ENCODE measurements around the gene SLC25A42.
"Not testable (repeated sequence)": the region's sequence is repeated elsewhere in the genome, so short reads cannot be mapped to it uniquely, and the experiment has no call there.

The SLC25A42 gene

GRCh38 chr19:19068659-19069654, 5.2 kb downstream of the SLC25A42 start:
- DNase-seq (ENCODE audit: low read depth in 2 of 2, low spot score in 1 of 2): no peak

GRCh38 chr19:19071897-19072296, 8.1 kb downstream of the SLC25A42 start:
- DNase-seq (ENCODE audit: low read depth in 2 of 2, low spot score in 1 of 2): no peak

- DNase-seq (ENCODE audit: low read depth in 2 of 2, low spot score in 1 of 2): no peak
Measured at GRCh38 chr19:19074196-19074882, 10.5 kb downstream of the SLC25A42 start.

GRCh38 chr19:19075126-19075525, 11.3 kb downstream of the SLC25A42 start:
- DNase-seq (ENCODE audit: low read depth in 2 of 2, low spot score in 1 of 2): no peak

- DNase-seq (ENCODE audit: low read depth in 2 of 2, low spot score in 1 of 2): no peak
Measured at GRCh38 chr19:19076476-19076875, 12.7 kb downstream of the SLC25A42 start.

- no peak for DNase-seq (ENCODE audit: low read depth in 2 of 2, low spot score in 1 of 2)
Measured at GRCh38 chr19:19077103-19077502, 13.3 kb downstream of the SLC25A42 start.

GRCh38 chr19:19078801-19079200, 15.0 kb downstream of the SLC25A42 start:
- DNase-seq (ENCODE audit: low read depth in 2 of 2, low spot score in 1 of 2): no peak

GRCh38 chr19:19079571-19079970, 15.8 kb downstream of the SLC25A42 start:
- DNase-seq (ENCODE audit: low read depth in 2 of 2, low spot score in 1 of 2): no peak

GRCh38 chr19:19081642-19082151, 17.9 kb downstream of the SLC25A42 start:
- DNase-seq (ENCODE audit: low read depth in 2 of 2, low spot score in 1 of 2): no peak

GRCh38 chr19:19083413-19084178, 19.8 kb downstream of the SLC25A42 start:
- no peak for DNase-seq (ENCODE audit: low read depth in 2 of 2, low spot score in 1 of 2)

- DNase-seq (ENCODE audit: low read depth in 2 of 2, low spot score in 1 of 2): no peak
Measured at GRCh38 chr19:19087676-19088075, 23.9 kb downstream of the SLC25A42 start.

- no peak for DNase-seq (ENCODE audit: low read depth in 2 of 2, low spot score in 1 of 2)
Measured at GRCh38 chr19:19094513-19094912, 30.7 kb downstream of the SLC25A42 start.

GRCh38 chr19:19095691-19096090, 31.9 kb downstream of the SLC25A42 start:
- no peak for DNase-seq (ENCODE audit: low read depth in 2 of 2, low spot score in 1 of 2)

GRCh38 chr19:19096641-19097627, 33.1 kb downstream of the SLC25A42 start:
- no peak for DNase-seq (ENCODE audit: low read depth in 2 of 2, low spot score in 1 of 2)

GRCh38 chr19:19098084-19098702, 34.4 kb downstream of the SLC25A42 start:
- DNase-seq (ENCODE audit: low read depth in 2 of 2, low spot score in 1 of 2): no peak

GRCh38 chr19:19098703-19099632, 35.2 kb downstream of the SLC25A42 start:
- DNase-seq (ENCODE audit: low read depth in 2 of 2, low spot score in 1 of 2): no peak

GRCh38 chr19:19101540-19101939, 37.7 kb downstream of the SLC25A42 start:
- DNase-seq (ENCODE audit: low read depth in 2 of 2, low spot score in 1 of 2): no peak

- not testable (repeated sequence) for DNase-seq (ENCODE audit: low read depth in 2 of 2, low spot score in 1 of 2)
Measured at GRCh38 chr19:19102566-19102965, 38.8 kb downstream of the SLC25A42 start.
